GM12891 (cell line): Measurements from ENCODE around the gene DNASE1L3.
"Not testable (repeated sequence)": the region's sequence is repeated elsewhere in the genome, so short reads cannot be mapped to it uniquely, and the experiment has no call there.

ENCODE experiments used
- DNase-seq: peaks from one replicate; pipeline ENCODE4 v3.0.0; 2011; ENCODE audit warnings: low spot score; ENCODE audit not compliant: insufficient read length
- FAIRE-seq: peaks from 2 replicates; lab custom pipeline; 2011; peaks lifted over from hg19 to GRCh38; lab: Jason Lieb, UNC
- PAX5 ChIP-seq: IDR thresholded peaks from 2 replicates; pipeline ENCODE4 v1.6.1; 2011; ENCODE audit warnings: low read length, moderate library complexity, mild to moderate bottlenecking; ENCODE audit not compliant: insufficient read depth, severe bottlenecking
- POLR2A ChIP-seq: IDR thresholded peaks from 2 replicates; pipeline ENCODE4 v1.6.1; 2011; ENCODE audit warnings: low read depth, low read length, control low read depth
- POLR2AphosphoS5 ChIP-seq: IDR thresholded peaks from 2 replicates; pipeline ENCODE4 v1.6.1; 2011; ENCODE audit warnings: low read depth, low read length, control low read depth
- POU2F2 ChIP-seq: IDR thresholded peaks from 2 replicates; pipeline ENCODE4 v1.6.1; 2011; ENCODE audit warnings: low read depth, mild to moderate bottlenecking, control low read depth, low read length, moderate library complexity
- SPI1 ChIP-seq: IDR thresholded peaks from 2 replicates; pipeline ENCODE4 v1.6.1; 2011; ENCODE audit warnings: low read depth, low read length, control low read depth
- TAF1 ChIP-seq: IDR thresholded peaks from 2 replicates; pipeline ENCODE4 v1.6.1; 2011; ENCODE audit warnings: low read depth, low read length, control low read depth

DNASE1L3 gene

GRCh38 chr3:58236527-58237237 is 25.9 kb upstream of the DNASE1L3 start:
- no peak for DNase-seq
- no peak for FAIRE-seq
- TF ChIP-seq SPI1 = no peak
- TF ChIP-seq PAX5 = no peak
- no peak for TF ChIP-seq POLR2A

- DNase-seq (no peak), FAIRE-seq (no peak)
- no peak for TF ChIP-seq POLR2AphosphoS5
- TF ChIP-seq SPI1 = no peak
- no peak for TF ChIP-seq POU2F2
- TF ChIP-seq POLR2A = no peak
- no peak for TF ChIP-seq PAX5
Measured at GRCh38 chr3:58235970-58236369, 25.2 kb upstream of the DNASE1L3 start.

GRCh38 chr3:58234516-58234931 is 23.8 kb upstream of the DNASE1L3 start:
- DNase-seq (no peak), FAIRE-seq (no peak)
- TF ChIP-seq PAX5 (no peak), SPI1 (no peak), POLR2AphosphoS5 (no peak)

- no peak for FAIRE-seq
- no peak for DNase-seq
- no peak for TF ChIP-seq POLR2AphosphoS5
- TF ChIP-seq POU2F2 = no peak
- no peak for TF ChIP-seq PAX5
- no peak for TF ChIP-seq SPI1
- no peak for TF ChIP-seq POLR2A
- no peak for TF ChIP-seq TAF1
Measured at GRCh38 chr3:58231666-58232065, 20.9 kb upstream of the DNASE1L3 start.

GRCh38 chr3:58230876-58231552 is 20.2 kb upstream of the DNASE1L3 start:
- DNase-seq = no peak
- FAIRE-seq = no peak
- no peak for TF ChIP-seq POLR2AphosphoS5

GRCh38 chr3:58227933-58228332 is 17.2 kb upstream of the DNASE1L3 start:
- not testable (repeated sequence) for DNase-seq

GRCh38 chr3:58223855-58224254 is 13.1 kb upstream of the DNASE1L3 start:
- no peak for TF ChIP-seq POU2F2
- no peak for TF ChIP-seq POLR2AphosphoS5
- TF ChIP-seq TAF1 = no peak
- TF ChIP-seq POLR2A = no peak
- TF ChIP-seq PAX5 = no peak
- no peak for TF ChIP-seq SPI1
- DNase-seq = no peak
- no peak for FAIRE-seq

More at GRCh38 chr3:58227933-58228332, 17.2 kb upstream of the DNASE1L3 start:
- not testable (repeated sequence) for FAIRE-seq

GRCh38 chr3:58222161-58222724 is 11.5 kb upstream of the DNASE1L3 start:
- no peak for TF ChIP-seq SPI1
- no peak for TF ChIP-seq TAF1
- no peak for TF ChIP-seq POLR2AphosphoS5
- no peak for TF ChIP-seq POLR2A
- no peak for TF ChIP-seq PAX5
- no peak for TF ChIP-seq POU2F2
- DNase-seq (no peak), FAIRE-seq (no peak)

GRCh38 chr3:58218904-58219303 is 8.1 kb upstream of the DNASE1L3 start:
- TF ChIP-seq POLR2AphosphoS5 = no peak
- TF ChIP-seq PAX5 = no peak
- TF ChIP-seq POU2F2 = no peak
- TF ChIP-seq SPI1 = peak; percentile 59
- TF ChIP-seq TAF1 = no peak
- FAIRE-seq (peak; percentile 13), DNase-seq (no peak)

- no peak for TF ChIP-seq PAX5
- TF ChIP-seq POLR2AphosphoS5 = no peak
- no peak for TF ChIP-seq POLR2A
- no peak for TF ChIP-seq SPI1
- TF ChIP-seq TAF1 = no peak
- no peak; the same call in 1 of the 2 replicates for TF ChIP-seq POU2F2
- FAIRE-seq (peak; percentile 89), DNase-seq (no peak)
Measured at GRCh38 chr3:58217209-58217811, 6.5 kb upstream of the DNASE1L3 start.
